LNCAP (cell line): Measurements from ENCODE around the gene PHACTR2.

Source experiments
- TF ChIP-seq, protein P1 (sequence below): fragments of 450-650 bp; IDR thresholded peaks from 2 replicates; pipeline ENCODE4 v1.5.1; 2017; ENCODE audit warnings: mild to moderate bottlenecking

The PHACTR2 gene

GRCh38 chr6:143732536-143732935 lies 54.8 kb downstream of the PHACTR2 start:
- TF ChIP-seq, protein P1, sequence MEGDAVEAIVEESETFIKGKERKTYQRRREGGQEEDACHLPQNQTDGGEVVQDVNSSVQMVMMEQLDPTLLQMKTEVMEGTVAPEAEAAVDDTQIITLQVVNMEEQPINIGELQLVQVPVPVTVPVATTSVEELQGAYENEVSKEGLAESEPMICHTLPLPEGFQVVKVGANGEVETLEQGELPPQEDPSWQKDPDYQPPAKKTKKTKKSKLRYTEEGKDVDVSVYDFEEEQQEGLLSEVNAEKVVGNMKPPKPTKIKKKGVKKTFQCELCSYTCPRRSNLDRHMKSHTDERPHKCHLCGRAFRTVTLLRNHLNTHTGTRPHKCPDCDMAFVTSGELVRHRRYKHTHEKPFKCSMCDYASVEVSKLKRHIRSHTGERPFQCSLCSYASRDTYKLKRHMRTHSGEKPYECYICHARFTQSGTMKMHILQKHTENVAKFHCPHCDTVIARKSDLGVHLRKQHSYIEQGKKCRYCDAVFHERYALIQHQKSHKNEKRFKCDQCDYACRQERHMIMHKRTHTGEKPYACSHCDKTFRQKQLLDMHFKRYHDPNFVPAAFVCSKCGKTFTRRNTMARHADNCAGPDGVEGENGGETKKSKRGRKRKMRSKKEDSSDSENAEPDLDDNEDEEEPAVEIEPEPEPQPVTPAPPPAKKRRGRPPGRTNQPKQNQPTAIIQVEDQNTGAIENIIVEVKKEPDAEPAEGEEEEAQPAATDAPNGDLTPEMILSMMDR, result no peak

GRCh38 chr6:143733510-143733909 lies 55.7 kb downstream of the PHACTR2 start:
- TF ChIP-seq, protein P1, result no peak

DNA sequence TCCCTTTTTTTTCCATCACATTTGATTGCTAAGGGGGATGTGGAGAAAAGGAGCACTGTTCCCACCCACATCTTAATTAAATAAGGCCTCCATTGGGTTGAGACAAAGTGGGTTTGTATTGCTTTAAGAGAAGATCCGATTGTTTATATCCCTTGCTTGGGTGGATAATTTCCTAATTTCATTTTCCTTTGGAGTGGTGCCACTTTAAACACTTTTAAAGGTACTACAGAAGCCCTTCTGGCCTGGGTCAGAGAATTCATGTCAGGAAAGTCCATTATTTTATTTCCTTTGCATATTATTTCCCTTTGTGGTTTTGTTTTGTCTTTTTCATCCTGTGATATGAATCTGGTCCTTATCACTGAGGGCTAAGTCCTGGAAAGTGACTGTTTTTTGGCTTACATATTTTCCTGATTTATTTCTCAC lies 56.9 kb downstream of the PHACTR2 start:
- TF ChIP-seq, protein P1, result no peak

DNA sequence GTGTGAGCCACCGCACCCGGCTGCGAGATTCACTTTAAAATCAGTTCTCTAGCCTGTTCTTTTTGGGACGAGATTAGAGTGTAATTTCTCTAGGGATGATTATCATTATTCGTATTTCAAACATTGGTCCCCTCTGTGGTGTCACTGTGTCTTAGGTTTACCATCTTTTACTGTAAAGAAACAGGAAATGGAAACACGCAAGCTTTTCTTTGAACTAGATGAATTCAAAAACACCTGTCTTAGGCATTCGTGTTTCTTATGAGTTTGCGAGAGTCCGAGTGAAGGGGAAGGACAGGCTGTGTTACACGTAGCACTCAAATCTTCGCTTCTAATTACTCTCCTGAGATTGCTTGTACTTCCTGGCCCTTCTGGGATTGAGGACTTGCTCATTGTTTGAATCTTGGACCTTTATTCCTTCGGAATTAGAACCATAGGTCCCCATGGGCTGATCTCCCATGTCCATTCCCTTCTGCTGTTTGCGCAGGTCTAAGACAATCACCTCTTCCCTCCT lies 61.6 kb downstream of the PHACTR2 start:
- TF ChIP-seq, protein P1, result no peak

DNA sequence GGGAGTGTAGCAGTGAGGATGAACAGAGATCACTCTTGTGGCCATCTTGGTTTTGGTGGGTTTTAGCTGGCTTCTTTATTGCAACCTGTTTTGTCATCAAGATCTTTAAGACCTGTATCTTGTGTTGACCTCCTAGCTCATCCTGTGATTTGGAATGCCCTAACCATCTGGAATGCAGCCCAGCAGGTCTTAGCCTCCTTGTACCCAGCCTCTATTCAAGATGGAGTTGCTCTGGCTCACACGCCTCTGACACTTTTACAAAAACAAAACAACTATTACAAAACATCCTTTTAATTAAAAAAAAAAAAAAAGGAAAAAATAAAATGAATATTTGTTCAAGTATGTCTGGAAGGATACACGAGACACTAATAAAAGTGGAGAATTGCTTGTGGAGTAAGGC lies 62.4 kb downstream of the PHACTR2 start:
- TF ChIP-seq, protein P1, result no peak

DNA sequence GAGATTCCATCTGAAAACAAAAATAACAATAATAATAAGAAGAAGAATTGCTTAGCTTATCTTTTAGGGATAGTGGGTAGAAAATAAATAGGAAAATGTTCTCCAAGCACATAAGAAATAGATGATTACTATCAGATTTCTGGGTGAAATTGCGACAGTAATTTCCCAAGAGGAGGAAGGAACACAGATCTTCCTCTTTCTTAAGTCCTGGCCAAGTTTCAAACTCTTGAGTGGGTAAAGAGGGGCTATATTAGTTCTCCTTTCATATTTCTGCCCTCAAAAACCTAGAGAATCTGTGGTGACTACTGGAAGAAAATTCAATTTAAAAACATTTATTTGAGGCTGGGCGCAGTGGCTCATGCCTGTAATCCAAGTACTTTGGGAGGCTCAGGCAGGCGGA lies 63.7 kb downstream of the PHACTR2 start:
- TF ChIP-seq, protein P1, result no peak

DNA sequence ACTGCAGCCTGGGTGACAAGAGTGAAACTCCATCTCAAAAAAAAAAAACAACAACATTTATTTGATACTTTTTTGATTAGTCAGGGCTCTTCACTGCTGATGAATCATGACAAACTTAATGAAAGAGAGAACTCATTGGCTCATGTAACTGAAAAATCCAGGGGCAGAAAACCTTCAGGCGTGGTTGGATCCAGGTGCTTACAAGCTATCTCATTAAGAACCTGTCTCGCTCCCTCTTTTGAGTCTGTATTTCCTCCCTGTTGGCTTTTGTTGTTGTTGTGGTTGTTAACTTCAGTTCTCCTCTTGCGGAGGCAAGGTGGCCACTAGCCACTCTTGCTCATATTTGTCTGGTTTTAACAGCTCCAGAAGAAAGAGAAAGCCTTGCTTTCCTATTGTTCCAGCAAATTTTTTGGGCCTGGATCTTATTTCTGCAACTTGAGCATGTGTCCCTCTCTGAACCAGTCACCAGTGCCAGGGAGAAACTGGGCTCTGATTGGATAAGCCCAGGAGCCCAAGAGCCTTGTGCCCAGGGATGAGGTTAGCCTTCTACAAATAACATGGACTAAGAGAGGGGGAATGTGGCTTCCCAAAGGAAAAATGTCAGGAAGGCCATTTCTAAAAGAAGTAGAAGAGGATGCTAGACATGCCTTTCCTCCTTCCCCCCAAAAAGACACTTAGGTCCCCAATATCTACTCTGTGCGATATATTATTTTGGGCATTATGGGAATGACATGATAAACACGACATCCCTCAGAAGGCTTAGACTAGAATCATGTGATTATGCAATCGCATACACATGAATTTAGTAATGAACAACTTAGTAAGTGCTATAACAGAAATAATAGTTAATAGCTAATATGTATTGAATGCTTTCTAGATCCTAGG lies 64.5 kb downstream of the PHACTR2 start:
- TF ChIP-seq, protein P1, result no peak
